Peyer's patch (tissue), 4 donors: ENCODE data around the gene CHST5.

Experiments
- POLR2A ChIP-seq, 2 donors: fragments of 450-650 bp; IDR thresholded peaks; one replicate each; pipeline ENCODE4 v1.5.1; 2017; ENCODE audit warnings: antibody characterized with exemption in 2 of 2, mild to moderate bottlenecking in 2 of 2, moderate library complexity in 2 of 2
- TF ChIP-seq, protein P1 (sequence below), 6 experiments: fragments of 450-650 bp in 4 of 6; fragments of 200-600 bp in 2 of 6; sonication (generic) in 1 of 6; IDR thresholded peaks; one replicate each; pipeline ENCODE4 v1.5.1; 2017 to 2019; ENCODE audit warnings: antibody characterized with exemption in 6 of 6, mild to moderate bottlenecking in 3 of 6, moderate library complexity in 1 of 6

DNA sequence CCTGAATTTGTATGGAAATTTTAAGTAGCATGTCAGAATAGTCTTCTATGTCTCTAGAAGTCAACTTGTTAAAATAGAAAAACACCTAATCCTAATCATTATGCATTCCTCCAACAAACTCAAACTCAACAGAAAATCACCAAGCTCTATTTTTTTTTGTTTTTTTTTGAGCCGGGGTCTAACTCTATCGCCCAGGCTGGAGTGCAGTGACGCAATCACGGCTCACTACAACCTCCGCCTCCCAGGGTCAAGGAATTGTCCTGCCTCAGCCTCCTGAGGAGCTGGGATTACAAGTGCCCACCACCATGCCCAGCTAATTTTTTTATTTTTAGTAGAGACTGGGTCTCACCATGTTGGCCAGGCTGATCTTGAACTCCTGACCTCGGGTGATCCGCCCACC, 10.4 kb upstream of the CHST5 start:
- TF ChIP-seq, protein P1, sequence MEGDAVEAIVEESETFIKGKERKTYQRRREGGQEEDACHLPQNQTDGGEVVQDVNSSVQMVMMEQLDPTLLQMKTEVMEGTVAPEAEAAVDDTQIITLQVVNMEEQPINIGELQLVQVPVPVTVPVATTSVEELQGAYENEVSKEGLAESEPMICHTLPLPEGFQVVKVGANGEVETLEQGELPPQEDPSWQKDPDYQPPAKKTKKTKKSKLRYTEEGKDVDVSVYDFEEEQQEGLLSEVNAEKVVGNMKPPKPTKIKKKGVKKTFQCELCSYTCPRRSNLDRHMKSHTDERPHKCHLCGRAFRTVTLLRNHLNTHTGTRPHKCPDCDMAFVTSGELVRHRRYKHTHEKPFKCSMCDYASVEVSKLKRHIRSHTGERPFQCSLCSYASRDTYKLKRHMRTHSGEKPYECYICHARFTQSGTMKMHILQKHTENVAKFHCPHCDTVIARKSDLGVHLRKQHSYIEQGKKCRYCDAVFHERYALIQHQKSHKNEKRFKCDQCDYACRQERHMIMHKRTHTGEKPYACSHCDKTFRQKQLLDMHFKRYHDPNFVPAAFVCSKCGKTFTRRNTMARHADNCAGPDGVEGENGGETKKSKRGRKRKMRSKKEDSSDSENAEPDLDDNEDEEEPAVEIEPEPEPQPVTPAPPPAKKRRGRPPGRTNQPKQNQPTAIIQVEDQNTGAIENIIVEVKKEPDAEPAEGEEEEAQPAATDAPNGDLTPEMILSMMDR (IDR thresholded peaks at IDR 0.05), result no peak
- TF ChIP-seq POLR2A (IDR thresholded peaks at IDR 0.05), result no peak
